HG02884 (cell line): ENCODE data around the gene KCNJ10.

Source experiments
- ATAC-seq: cut with Tn5 transposase; IDR thresholded peaks from one replicate; pipeline ENCODE4 v1.9.1; 2021; ENCODE audit warnings: mild to moderate bottlenecking, moderate library complexity; ENCODE audit not compliant: unreplicated experiment

The KCNJ10 gene

DNA sequence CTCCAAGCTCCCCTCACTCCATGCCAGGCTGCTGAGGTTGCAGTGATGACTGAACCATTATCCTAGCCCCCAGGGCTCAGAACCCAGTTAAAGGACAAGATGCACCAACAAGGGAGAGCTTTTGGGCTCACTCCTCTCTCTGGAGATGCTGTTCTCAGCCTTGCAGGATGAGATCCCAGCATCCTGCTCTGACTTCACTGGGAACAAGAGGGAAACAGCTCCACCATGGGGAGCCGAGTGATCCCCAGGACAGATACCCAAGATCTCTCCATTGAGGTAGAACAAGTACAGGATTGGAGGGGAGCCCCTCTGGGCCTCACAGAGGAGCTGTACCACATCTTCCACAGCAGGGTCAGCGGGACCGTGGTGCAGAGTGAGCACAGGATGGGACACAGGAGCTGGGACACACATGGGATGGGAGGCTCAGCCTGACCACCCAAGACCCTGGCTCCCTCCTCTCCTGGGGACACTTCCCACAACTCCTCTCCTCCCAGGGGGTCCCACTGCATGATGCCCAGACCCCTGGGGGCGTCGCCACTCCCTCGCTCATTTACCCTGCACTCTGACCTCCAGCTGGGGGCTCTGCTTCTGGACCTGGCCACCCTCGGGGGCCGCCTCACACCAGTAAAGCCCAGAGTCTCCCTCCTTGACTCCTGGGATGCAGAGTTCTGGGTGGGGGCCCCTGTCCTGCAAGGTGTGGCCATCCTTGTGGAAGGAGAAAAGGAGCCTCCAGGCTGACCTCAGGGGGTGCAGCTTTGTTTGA is 97.3 kb downstream of the KCNJ10 start:
- no peak for ATAC-seq

DNA sequence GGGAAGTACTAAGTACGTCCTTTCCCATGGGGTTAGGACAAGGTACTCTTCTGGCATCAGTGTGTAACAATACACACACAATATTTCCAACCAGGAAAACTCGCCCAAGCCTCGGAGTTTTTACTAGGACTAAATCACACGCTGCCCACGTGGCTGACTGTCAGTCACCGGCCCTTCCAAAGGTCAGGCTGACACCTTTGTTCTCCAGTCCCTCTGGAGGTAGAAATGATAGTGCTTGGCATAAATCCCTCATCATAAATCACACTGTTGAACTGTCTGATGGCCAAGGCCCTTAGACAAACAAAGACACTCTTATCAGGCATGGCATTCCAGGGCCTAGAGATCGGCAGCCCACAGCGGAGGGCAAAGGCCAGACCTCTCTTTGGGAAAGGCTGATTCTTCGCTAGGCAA is 99.0 kb downstream of the KCNJ10 start:
- ATAC-seq, result no peak

DNA sequence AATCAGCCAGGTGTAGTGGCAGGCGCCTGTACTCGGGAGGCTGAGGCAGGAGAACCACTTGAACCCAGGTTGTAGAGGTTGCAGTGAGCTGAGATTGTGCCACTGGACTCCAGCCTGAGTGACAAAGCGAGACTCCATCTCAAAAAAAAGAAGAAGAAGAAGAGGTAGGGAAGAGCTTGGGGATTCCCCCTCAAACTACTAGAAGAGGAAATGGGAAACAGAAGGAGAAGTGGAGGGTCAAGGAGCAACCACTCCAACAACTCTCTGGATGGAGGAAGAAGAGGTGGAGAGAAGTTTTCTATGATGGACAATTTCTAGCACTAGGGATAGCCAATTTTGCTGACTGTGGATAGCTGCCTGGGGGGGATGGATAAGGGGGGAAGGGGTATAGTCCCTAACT is 101.1 kb downstream of the KCNJ10 start:
- no peak for ATAC-seq

- ATAC-seq, result no peak
Observed at GRCh38 chr1:159965263-159965662, 104.7 kb downstream of the KCNJ10 start.

GRCh38 chr1:159964144-159964543 is 105.8 kb downstream of the KCNJ10 start:
- no peak for ATAC-seq

- ATAC-seq, result no peak
Observed at GRCh38 chr1:159962176-159962575, 107.8 kb downstream of the KCNJ10 start.

DNA sequence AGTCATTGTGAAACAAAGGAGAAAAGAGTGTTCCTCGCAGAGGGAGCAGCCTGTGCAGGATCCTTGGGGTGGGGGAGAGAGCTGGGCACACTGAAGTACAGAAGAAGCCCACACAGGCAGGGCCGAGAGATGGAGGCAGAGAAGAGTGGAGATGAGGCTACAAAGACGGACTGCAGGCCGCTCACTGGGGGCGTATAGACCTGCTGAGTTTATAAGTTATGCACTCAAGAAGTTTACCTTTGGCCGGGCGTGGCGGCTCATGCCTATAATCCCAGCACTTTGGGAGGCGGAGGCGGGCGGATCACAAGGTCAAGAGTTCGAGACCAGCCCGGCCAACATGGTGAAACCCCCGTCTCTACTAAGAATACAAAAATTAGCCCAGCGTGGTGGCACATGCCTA is 108.3 kb downstream of the KCNJ10 start:
- no peak for ATAC-seq

- no peak for ATAC-seq
Observed at GRCh38 chr1:159960721-159961381, 109.1 kb downstream of the KCNJ10 start.

- peak; percentile 6 for ATAC-seq
Observed at GRCh38 chr1:159959451-159959850, 110.5 kb downstream of the KCNJ10 start.

- ATAC-seq, result peak; percentile 84
Observed at GRCh38 chr1:159958719-159959380, 111.1 kb downstream of the KCNJ10 start.

GRCh38 chr1:159957824-159958268 is 112.1 kb downstream of the KCNJ10 start:
- no peak for ATAC-seq

- no peak for ATAC-seq
Observed at GRCh38 chr1:159955456-159955855, 114.5 kb downstream of the KCNJ10 start.

DNA sequence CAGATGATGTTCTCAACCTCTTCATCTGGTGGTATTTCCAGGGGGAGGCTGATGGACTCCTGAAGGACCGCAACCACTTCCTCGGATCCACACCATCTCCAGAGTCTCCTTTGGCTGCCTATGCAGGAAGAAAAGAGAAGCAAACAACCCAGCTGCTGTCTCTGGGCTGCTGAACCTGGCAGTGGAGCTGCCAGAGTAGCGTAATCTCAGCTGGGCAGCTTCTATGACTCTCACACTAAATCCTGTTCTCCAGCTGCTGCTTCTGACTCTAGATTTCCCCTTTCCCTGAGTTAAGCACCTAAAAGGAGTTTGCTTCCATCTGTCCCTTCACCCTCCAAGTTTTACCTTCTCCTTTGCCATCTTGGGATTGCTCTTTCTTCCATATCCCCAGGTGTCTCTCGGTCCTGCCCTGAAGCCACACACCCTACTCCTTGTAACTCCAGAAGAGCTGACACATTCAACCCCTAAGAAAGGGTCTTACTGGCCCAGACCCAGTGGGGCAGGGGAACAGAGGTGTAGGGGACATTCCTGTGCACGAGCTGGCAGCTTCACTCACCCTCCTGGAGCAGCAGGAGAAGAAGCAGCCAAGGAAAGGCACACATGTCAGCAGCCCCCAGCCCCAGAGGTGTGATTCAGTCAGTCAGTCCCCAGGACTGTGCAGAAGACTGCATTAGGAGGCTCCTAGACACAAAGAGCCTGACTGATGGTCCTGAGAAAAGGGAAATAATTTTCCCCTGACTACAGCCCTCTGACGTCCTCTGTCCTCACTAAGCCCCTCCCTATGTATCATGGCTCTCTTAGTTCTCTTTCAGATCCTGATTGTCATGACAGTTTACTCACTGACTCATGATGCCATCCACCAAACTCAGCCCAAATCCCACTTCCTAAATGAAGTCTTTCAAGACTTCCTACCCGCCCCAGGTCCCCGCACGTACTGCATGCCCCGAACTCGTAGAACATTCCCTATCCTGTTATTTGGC is 116.1 kb downstream of the KCNJ10 start, which contains the start of gene SLAMF9:
Gene SLAMF9 (minus strand): TSS at position 702 of the 980 bp plus-strand sequence. CDS start 100 bp downstream, at position 602.
- no peak for ATAC-seq

DNA sequence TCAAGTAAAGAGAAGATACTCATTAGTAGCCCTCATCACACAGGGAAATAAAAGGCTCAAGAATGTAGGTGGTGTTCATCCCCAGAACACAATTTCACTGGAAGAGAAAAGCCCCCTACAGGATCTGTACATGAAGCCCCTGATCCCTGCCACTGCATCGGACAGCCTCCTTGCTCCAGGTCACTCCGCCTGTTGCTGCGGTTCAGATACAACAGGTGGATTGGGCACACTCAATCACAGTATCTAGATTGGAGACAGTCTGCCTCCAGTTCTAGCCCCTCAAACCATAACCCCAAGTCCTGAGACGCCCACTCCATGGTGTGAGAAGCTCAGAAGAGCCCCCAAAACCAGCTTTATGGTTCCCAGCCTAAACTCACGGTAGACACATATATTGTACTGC is 117.0 kb downstream of the KCNJ10 start:
- ATAC-seq, result no peak

- ATAC-seq, result no peak
Observed at GRCh38 chr1:159951551-159951950, 118.4 kb downstream of the KCNJ10 start.

- ATAC-seq, result no peak
Observed at GRCh38 chr1:159951016-159951415, 118.9 kb downstream of the KCNJ10 start.

DNA sequence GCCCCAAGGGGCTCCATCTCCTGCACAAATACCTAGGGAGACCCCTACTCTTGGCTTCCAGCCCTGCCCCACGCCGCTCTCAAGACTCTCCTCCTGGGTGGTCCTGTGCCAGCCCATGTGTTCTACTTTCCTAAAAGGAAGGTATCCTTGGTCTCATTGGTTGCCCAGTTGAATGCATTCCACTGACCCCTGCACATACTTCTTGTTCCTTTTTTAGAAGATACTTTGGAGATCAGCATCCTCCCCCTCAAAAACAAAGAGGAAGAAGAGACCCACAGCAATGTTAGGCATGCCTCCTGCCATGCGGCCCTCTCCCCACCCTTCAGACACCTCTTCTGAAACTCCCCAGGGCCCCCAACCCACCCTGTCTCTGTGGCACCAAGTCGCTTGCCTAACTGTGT is 120.0 kb downstream of the KCNJ10 start:
- no peak for ATAC-seq

DNA sequence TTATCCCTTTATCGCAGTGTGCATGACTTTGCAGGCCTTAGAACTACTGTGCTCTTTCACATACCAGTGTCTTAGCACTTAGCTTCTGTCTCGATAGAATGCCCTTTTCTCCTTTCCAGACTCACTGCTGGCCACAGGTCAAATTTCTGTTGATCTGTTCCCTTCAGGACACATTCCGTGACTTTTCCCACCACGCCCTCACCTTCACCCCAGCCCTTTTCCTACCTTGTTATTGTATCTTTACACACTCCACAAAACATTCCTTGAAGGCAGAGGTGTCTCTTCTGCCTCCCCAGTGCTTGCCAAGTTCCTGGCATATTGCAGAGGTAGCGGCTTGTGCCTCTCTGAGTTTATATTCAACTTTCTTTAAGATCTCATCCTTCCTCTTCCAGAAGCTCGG is 120.8 kb downstream of the KCNJ10 start:
- ATAC-seq, result no peak
